HL-60/S4 (cell line): ENCODE data around the gene BCAP31.

ENCODE experiments used
- in situ Hi-C: fragments of 300-500 bp; cut with MboI; formaldehyde crosslinking; loops from 2 replicates; pipeline ENCODE4 v1.14.3; 2022; ENCODE audit warnings: low sequenced_read_pairs

Gene BCAP31

GRCh38 chrX:153736871-153737441 is 12.8 kb upstream of the BCAP31 start:
- in situ Hi-C loops: loop anchor here (25.0 kb wide), 1 partner anchor 800 kb away; the partner anchor contains the start of genes G6PD and IKBKG

DNA sequence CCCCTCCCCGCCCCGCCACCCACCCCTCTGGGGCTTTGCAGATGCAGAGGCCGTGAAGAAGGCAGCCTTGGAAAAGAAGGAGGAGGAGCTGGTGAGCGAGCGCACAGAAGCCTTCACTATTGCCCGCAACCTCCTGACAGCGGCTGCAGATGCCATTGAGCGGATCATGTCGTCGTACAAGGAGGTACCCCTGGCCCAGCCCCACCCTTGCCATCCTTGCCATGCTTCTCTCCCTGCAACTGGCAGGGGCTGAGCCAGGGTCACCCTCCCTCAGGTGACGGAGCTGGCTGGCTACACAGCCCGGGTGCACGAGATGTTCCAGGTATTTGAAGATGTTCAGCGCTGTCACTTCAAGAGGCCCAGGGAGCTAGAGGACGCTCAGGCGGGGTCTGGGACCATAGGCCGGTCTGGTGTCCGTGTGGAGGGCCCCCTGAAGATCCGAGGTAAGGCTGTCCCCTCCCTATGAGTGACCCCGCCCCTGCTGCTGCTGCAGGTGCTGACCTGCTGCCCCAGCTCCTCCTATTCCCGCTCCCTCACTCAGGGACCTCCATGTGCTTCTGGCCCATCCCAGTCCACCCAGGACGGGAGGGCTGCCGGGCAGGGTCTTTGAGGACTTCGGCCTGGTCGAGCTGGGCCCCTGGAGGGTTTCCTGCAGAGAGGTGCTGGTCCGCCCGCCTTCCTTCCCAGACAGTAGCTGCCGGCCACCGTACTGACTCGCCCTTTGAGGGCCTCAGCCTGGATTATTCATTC is 12.1 kb upstream of the BCAP31 start:
- in situ Hi-C loops: loop anchor here (25.0 kb wide), 1 partner anchor 801 kb away; the partner anchor contains the start of genes G6PD and IKBKG

DNA sequence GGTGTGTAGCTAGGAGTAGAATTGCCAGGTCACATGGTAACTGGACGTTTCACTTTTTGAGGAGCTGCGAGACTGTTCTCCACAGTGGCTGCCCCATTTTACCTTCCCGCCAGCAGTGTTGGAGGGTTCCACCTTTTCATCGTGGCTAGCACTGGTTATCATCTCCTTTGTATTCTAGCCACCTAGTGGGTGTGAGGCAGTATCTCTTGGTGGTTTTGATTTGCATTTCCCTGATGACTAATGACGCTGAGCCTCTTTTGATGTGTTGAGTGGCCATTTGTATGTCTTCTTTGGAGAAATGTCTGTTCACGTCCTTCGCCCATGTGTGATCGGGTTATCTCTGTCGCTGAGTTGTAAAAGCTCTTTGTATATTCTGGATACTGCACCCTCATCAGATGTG is 11.1 kb upstream of the BCAP31 start:
- in situ Hi-C loops: loop anchor here (25.0 kb wide), 1 partner anchor 802 kb away; the partner anchor contains the start of genes G6PD and IKBKG

DNA sequence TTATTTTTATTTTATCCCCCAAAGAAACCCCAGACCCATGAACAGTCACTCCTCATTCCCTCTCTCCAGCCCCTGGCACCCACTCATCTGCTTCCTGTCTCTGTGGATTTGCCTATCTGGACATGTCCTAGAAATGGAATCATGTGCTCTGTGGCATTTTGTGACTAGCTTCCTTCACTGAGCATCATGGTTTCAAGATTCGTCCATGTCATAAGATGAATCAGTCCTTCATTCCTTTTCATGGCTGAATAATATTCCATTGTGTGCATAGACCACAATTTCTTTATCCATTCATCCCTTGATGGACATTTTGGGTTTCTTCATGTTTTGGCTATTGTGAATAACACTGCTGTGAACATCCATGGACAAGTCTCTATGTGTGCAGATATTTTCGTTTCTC is 10.7 kb upstream of the BCAP31 start:
- in situ Hi-C loops: loop anchor here (25.0 kb wide), 1 partner anchor 802 kb away; the partner anchor contains the start of genes G6PD and IKBKG

- in situ Hi-C loops: loop anchor here (25.0 kb wide), 1 partner anchor 804 kb away; the partner anchor contains the start of genes G6PD and IKBKG
These were observed 9.6 kb upstream of the BCAP31 start for GRCh38 chrX:153733651-153734240.

DNA sequence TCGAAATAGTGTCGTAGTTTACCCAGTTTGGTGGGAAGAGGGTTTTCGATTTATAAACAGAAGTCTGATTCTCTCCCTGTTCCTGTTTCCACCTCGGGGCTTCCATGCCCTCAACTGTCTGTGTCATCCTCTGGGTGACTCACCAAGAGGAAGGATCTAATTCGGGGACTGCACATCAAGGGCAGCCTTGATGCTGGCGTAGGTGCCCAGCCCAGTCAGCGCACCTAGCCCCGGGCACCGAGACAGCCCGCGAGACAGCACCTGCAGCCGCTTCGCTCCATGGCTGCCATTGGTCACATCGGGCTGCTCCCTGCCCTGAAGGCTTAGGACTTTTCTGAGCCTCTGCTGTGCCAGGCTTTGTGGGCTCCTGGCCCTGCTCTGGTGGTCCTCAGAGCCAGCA is 8.2 kb upstream of the BCAP31 start:
- in situ Hi-C loops: loop anchor here (25.0 kb wide), 1 partner anchor 805 kb away; the partner anchor contains the start of genes G6PD and IKBKG

DNA sequence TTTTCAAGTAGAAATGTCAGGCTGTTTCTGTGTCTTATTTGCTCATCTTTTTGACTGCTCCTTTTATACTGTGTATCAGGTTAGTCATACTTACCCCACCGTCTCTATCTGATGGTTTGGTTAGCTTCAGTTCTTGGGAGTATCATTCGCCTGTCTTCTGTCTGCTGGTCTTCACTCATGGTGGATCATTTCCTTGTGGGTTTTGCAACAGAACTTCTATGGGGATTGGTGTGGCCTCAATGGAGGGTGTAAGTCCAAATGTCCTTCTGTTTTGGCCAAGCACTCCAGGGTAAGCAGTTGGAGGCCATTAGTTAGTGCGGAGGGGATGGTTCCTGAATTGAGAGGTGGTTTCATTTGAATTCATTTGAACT is 7.6 kb upstream of the BCAP31 start:
- in situ Hi-C loops: loop anchor here (25.0 kb wide), 1 partner anchor 805 kb away; the partner anchor contains the start of genes G6PD and IKBKG

GRCh38 chrX:153731117-153731844 is 7.1 kb upstream of the BCAP31 start:
- in situ Hi-C loops: loop anchor here (25.0 kb wide), 1 partner anchor 806 kb away; the partner anchor contains the start of genes G6PD and IKBKG

GRCh38 chrX:153730115-153730514 is 5.9 kb upstream of the BCAP31 start:
- in situ Hi-C loops: loop anchor here (25.0 kb wide), 1 partner anchor 807 kb away; the partner anchor contains the start of genes G6PD and IKBKG

DNA sequence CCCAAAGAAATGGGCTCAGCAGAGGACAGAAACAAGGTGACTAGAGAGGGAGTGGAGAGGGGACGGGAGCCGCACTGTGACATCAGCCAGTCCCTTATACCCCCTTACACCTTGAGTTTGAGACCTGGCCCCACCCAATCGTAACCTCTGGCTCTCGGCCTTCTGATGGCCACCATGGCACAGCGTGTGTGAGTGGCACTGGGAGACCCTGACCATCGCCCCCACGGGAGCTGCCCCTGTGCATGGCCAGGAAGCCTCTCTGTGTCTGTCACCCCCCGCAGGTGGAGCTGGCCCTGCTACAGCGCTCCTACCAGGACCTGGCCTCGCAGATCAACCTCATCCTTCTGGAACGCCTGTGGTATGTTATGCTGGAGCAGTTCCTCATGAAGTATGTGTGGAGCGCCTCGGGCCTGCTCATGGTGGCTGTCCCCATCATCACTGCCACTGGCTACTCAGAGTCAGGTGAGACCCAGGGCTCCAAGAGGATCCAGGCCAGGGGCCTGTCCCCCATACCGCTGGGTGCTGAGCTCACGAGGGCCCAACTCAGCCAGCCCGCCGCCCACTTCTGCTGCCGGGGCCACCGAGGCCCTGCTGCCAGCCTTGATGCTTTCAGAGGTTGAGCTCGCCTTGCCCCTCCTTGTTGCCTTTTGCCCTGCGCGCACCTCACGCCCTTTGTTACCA is 4.9 kb upstream of the BCAP31 start:
- in situ Hi-C loops: loop anchor here (25.0 kb wide), 1 partner anchor 808 kb away; the partner anchor contains the start of genes G6PD and IKBKG

DNA sequence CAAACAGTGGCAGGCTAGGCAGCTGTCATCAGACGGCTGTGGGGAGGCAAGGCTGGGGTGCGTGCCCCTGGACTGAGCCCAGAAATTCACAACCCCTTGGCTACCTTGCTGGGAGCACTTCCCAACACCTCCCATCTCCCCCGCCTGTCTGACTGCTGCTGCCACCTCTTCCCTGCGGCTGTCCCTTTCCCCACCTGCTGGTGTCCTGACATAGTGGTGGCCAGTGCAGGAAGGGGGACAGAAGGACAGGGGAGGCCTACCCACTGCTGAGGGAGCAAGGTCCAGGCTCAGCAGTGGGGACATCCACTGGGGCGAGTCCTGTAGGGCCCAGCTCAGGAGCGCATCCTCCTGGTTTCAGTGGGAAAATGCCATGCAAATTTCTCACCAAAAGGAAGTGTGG is 3.9 kb upstream of the BCAP31 start:
- in situ Hi-C loops: loop anchor here (25.0 kb wide), 1 partner anchor 809 kb away; the partner anchor contains the start of genes G6PD and IKBKG

DNA sequence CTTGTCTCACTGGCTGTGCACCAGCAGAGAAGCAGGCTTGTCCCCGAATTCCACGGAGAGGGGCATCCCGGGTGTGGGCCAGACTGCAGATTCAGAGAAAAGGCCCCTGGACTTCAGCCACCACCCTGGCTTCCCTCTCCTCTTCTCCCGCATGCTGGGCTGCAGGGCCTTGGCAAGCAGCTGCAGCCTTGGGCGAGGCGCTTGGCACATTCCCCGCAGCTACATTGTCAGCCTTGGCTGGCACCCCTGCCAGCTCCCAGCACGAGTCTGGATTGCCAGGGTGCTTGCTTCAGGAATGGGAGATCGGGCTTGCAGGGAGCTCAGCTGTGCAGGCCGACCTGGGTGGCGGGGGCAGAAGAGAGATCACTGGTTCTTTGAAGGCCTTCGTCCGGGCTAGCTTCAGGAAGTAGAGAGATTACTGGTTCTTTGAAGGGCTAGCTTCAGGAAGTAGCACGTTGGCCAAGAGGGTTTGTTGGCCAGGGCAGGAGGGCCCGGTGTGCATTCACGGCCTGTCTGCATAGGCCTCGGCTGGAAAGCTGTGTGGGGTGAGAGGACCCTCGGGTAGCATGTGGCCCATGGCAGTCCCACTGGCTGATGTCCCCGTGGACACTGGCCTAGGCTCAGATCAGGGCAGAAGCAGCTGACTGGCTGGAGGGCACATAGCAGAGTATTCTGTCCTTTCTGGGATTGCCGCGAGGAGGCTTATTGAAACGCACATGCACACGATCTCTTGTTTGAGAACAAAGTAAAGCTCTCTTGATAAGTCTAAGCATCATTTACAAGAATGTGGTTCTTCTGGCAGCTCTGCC is 3.1 kb upstream of the BCAP31 start:
- in situ Hi-C loops: loop anchor here (25.0 kb wide), 1 partner anchor 810 kb away; the partner anchor contains the start of genes G6PD and IKBKG

DNA sequence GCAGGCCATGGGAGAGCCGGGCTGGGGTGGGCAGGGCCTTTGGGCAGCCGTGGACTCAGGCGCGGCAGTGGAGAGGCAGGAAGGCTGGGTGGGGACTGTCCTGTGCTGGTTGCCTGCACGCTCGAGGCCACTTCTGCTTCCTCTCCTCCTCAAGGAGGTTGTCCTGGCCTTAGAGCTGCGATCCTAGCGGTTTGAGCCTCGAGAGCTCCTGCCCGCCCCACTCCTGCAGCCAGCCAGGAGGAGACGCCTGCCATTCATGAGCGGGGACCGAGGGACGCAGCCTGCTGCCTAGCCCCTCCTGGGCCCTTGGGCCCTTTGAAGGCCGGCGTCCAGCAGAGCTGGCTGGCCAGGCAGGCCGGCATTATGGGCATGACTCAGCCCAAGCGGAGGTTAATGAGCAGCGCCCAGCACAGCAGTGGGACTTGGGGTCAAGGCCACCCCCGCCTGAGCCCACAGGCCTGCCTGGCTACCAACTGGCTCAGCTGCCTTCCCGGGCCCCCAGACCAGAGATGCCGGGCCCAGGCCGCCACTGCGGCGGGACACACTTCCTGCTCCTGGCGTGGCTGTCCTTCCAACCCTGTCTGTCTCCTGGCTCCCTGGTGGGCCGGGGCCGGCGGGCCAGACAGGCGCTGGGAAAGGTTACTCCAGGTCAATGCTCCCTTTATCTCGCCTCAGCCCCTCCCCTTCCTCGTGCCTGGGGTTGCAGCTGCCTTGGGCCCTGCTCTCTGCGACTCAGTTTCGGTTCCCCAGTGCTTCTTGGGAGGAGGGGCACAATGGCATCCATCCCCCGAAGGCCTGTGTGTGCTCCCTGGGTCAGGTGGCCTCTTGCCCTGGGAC is 2.3 kb upstream of the BCAP31 start:
- in situ Hi-C loops: loop anchor here (25.0 kb wide), 1 partner anchor 811 kb away; the partner anchor contains the start of genes G6PD and IKBKG

GRCh38 chrX:153725832-153726285 is 1.7 kb upstream of the BCAP31 start:
- in situ Hi-C loops: loop anchor here (25.0 kb wide), 1 partner anchor 811 kb away; the partner anchor contains the start of genes G6PD and IKBKG

- in situ Hi-C loops: loop anchor here (25.0 kb wide), 1 partner anchor 812 kb away; the partner anchor contains the start of genes G6PD and IKBKG
These were observed 1.0 kb upstream of the BCAP31 start for GRCh38 chrX:153725039-153725831.

GRCh38 chrX:153723351-153724251 is 586 bp downstream of the BCAP31 start:
- in situ Hi-C loops: no loop called here
